Large intestine (tissue), 3 donors: ENCODE measurements around the gene TTC28. TPM values are rescaled to one million over a fixed set of nuclear protein-coding genes. Genes with fewer than 3 reads are reported as not detected.
A peak's percentile ranks its signal among the peaks of the same experiment; 100 is the strongest.

Experiments
- DNase-seq, 2 donors: peaks; one replicate each; pipeline versions ENCODE4 v3.0.0 to v3.0.0-alpha.2; 2013
- H3K27ac ChIP-seq: one replicate; pipeline ENCODE4 v1.5.1; 2013; ENCODE audit warnings: low read length
- H3K27me3 ChIP-seq: 2 replicates; pipeline ENCODE4 v1.6.1; 2013; ENCODE audit warnings: low read length; ENCODE audit not compliant: control insufficient read depth, insufficient read depth
- H3K36me3 ChIP-seq: 2 replicates; pipeline ENCODE4 v1.6.1; 2013; ENCODE audit warnings: low read length; ENCODE audit not compliant: control insufficient read depth, insufficient read depth
- H3K4me1 ChIP-seq: one replicate; pipeline ENCODE4 v1.6.1; 2013; ENCODE audit warnings: low read length; ENCODE audit not compliant: control insufficient read depth, insufficient read depth
- H3K4me3 ChIP-seq: one replicate; pipeline ENCODE4 v1.5.1; 2013; ENCODE audit warnings: low read length
- H3K9me3 ChIP-seq: one replicate; pipeline ENCODE4 v1.6.1; 2013; ENCODE audit warnings: mild to moderate bottlenecking, low read depth, low read length, moderate library complexity; ENCODE audit not compliant: control insufficient read depth
- WGBS: methylation state at CpG from one replicate; pipeline ENCODE4 v1.1.5; 2013; ENCODE audit warnings: low lambda C conversion rate; ENCODE audit not compliant: insufficient coverage; 5-methylcytosine and 5-hydroxymethylcytosine counted together
- polyA plus RNA-seq: library from polyadenylated mRNA; unstranded; fragments of 120-200 nt; gene quantifications from one replicate; pipeline ENCODE4 v1.2.1, GENCODE V29; 2013

The TTC28 gene
- polyA plus RNA-seq, 1 donor, result 25.5 TPM

GRCh38 chr22:28442711-28443525 is 236.7 kb downstream of the TTC28 start:
- DNase-seq, result peak in 1 of 2 donors; percentile 46
- H3K27me3 ChIP-seq, result no peaks in the 10 kb centered on the region
- peak overlapping the region; percentile 82 for H3K27ac ChIP-seq
- no peaks in the 10 kb centered on the region for H3K36me3 ChIP-seq
- no peaks in the 10 kb centered on the region for H3K9me3 ChIP-seq
- 0% methylated on average over 6 of the region's 29 CpGs for WGBS
- peaks cover 8% of the 10 kb centered on the region for H3K4me1 ChIP-seq
- peak overlapping the region; percentile 72 for H3K4me3 ChIP-seq

GRCh38 chr22:28442264-28442710 is 237.4 kb downstream of the TTC28 start:
- H3K4me3 ChIP-seq, result peak overlapping the region; percentile 72
- H3K9me3 ChIP-seq, result no peaks in the 10 kb centered on the region
- no CpG with 5 or more reads among the region's 23 CpGs for WGBS
- H3K27me3 ChIP-seq, result no peaks in the 10 kb centered on the region
- DNase-seq, result peak; percentile 84 to 91
- peaks cover 8% of the 10 kb centered on the region for H3K4me1 ChIP-seq
- peak overlapping the region; percentile 82 for H3K27ac ChIP-seq
- H3K36me3 ChIP-seq, result no peaks in the 10 kb centered on the region

- DNase-seq, result no peak
- Histone ChIP-seq H3K4me1 (peaks cover 8% of the 10 kb centered on the region), H3K36me3 (no peaks in the 10 kb centered on the region), H3K27ac (peak overlapping the region; percentile 82), H3K4me3 (peak overlapping the region; percentile 72), H3K9me3 (no peaks in the 10 kb centered on the region), H3K27me3 (no peaks in the 10 kb centered on the region)
- no CpG with 5 or more reads among the region's 16 CpGs for WGBS
Measured at GRCh38 chr22:28441720-28442263, 237.8 kb downstream of the TTC28 start.

- H3K4me1 ChIP-seq, result peaks cover 6% of the 10 kb centered on the region
- no peaks in the 10 kb centered on the region for H3K27me3 ChIP-seq
- peak overlapping the region; percentile 72 for H3K4me3 ChIP-seq
- H3K27ac ChIP-seq, result peak overlapping the region; percentile 4
- 100% methylated on average over 1 of the region's 4 CpGs for WGBS
- peak in 1 of 2 donors; percentile 24 for DNase-seq
- H3K9me3 ChIP-seq, result no peaks in the 10 kb centered on the region
- no peaks in the 10 kb centered on the region for H3K36me3 ChIP-seq
Measured at GRCh38 chr22:28440592-28441390, 238.8 kb downstream of the TTC28 start.

- 33% methylated on average over 1 of the region's 1 CpG for WGBS
- Histone ChIP-seq H3K4me3 (no peak overlapping the region), H3K27ac (no peak overlapping the region), H3K4me1 (peaks cover 6% of the 10 kb centered on the region), H3K9me3 (no peaks in the 10 kb centered on the region), H3K36me3 (no peaks in the 10 kb centered on the region), H3K27me3 (no peaks in the 10 kb centered on the region)
- DNase-seq, result no peak
Measured at GRCh38 chr22:28438183-28438768, 241.4 kb downstream of the TTC28 start.

GRCh38 chr22:28435982-28436381 is 243.7 kb downstream of the TTC28 start:
- Histone ChIP-seq H3K27ac (no peak overlapping the region), H3K4me1 (no peaks in the 10 kb centered on the region), H3K27me3 (no peaks in the 10 kb centered on the region), H3K36me3 (no peaks in the 10 kb centered on the region), H3K4me3 (no peak overlapping the region), H3K9me3 (no peaks in the 10 kb centered on the region)
- 100% methylated on average over 1 of the region's 3 CpGs for WGBS
- DNase-seq, result no peak

GRCh38 chr22:28435140-28435768 is 244.4 kb downstream of the TTC28 start:
- Histone ChIP-seq H3K27ac (no peak overlapping the region), H3K9me3 (no peaks in the 10 kb centered on the region), H3K27me3 (no peaks in the 10 kb centered on the region), H3K4me3 (no peak overlapping the region), H3K4me1 (no peaks in the 10 kb centered on the region), H3K36me3 (no peaks in the 10 kb centered on the region)
- no peak for DNase-seq
- no CpG with 5 or more reads among the region's 2 CpGs for WGBS

- 58% methylated on average over 2 of the region's 2 CpGs for WGBS
- H3K27ac ChIP-seq, result no peak overlapping the region
Measured at GRCh38 chr22:28430466-28431025, 249.1 kb downstream of the TTC28 start.

GRCh38 chr22:28429711-28430110 is 249.9 kb downstream of the TTC28 start:
- DNase-seq, result no peak
- no peaks in the 10 kb centered on the region for H3K4me1 ChIP-seq
- no peak overlapping the region for H3K27ac ChIP-seq
- no peaks in the 10 kb centered on the region for H3K27me3 ChIP-seq
- H3K36me3 ChIP-seq, result no peaks in the 10 kb centered on the region
- H3K9me3 ChIP-seq, result no peaks in the 10 kb centered on the region
- no peak overlapping the region for H3K4me3 ChIP-seq

More at GRCh38 chr22:28430466-28431025, 249.1 kb downstream of the TTC28 start:
- H3K27me3 ChIP-seq, result no peaks in the 10 kb centered on the region
- H3K4me1 ChIP-seq, result no peaks in the 10 kb centered on the region
- no peak overlapping the region for H3K4me3 ChIP-seq
- H3K36me3 ChIP-seq, result no peaks in the 10 kb centered on the region
- no peaks in the 10 kb centered on the region for H3K9me3 ChIP-seq
- no peak for DNase-seq
